Left ventricle myocardium inferior (tissue), 1 donor: ENCODE data around the gene HSPB6. TPM values are rescaled to one million over a fixed set of nuclear protein-coding genes. Genes with fewer than 3 reads are reported as not detected.
"Not testable (repeated sequence)": the region's sequence is repeated elsewhere in the genome, so short reads cannot be mapped to it uniquely, and the experiment has no call there.

Experiments used
- DNase-seq: peaks from one replicate; pipeline ENCODE4 v3.0.0-alpha.2; 2020
- H3K27ac ChIP-seq: fragments of 200-600 bp; replicated peaks from 2 replicates; pipeline ENCODE4 v1.8.0; 2021
- H3K27me3 ChIP-seq: fragments of 200-600 bp; 2 replicates; pipeline ENCODE4 v1.8.0; 2021; ENCODE audit warnings: low read depth
- H3K36me3 ChIP-seq: fragments of 200-600 bp; 2 replicates; pipeline ENCODE4 v1.8.0; 2021
- H3K4me1 ChIP-seq: fragments of 200-600 bp; 2 replicates; pipeline ENCODE4 v1.8.0; 2021
- H3K4me3 ChIP-seq: fragments of 200-600 bp; 2 replicates; pipeline ENCODE4 v1.8.0; 2021; ENCODE audit warnings: mild to moderate bottlenecking, moderate library complexity
- H3K9me3 ChIP-seq: fragments of 200-600 bp; replicated peaks from 2 replicates; pipeline ENCODE4 v1.8.0; 2021
- intact Hi-C: fragments of 100-400 bp; cut with micrococcal nuclease; formaldehyde crosslinking; loops from one replicate; pipeline ENCODE4 v1.11.0; 2022
- total RNA-seq: library from RNA; stranded (reverse); fragmentation: NEBNext Ultra II Directional; extraction: Animal tissue kit (Norgen Biotek cat#: 25700); gene quantifications from one replicate; pipeline ENCODE4 v1.2.1, GENCODE V29; 2021
- TF ChIP-seq, protein P1 (sequence below): fragments of 200-600 bp; IDR thresholded peaks from 2 replicates; pipeline ENCODE4 v1.8.0; 2021; ENCODE audit warnings: antibody characterized with exemption, mild to moderate bottlenecking, borderline replicate concordance
- donor health status: DM: no; HTN: yes; CAD: no; lungs with severe emphysema.

The HSPB6 gene
- total RNA-seq, 1 donor from 2014 or later: 899 TPM

DNA sequence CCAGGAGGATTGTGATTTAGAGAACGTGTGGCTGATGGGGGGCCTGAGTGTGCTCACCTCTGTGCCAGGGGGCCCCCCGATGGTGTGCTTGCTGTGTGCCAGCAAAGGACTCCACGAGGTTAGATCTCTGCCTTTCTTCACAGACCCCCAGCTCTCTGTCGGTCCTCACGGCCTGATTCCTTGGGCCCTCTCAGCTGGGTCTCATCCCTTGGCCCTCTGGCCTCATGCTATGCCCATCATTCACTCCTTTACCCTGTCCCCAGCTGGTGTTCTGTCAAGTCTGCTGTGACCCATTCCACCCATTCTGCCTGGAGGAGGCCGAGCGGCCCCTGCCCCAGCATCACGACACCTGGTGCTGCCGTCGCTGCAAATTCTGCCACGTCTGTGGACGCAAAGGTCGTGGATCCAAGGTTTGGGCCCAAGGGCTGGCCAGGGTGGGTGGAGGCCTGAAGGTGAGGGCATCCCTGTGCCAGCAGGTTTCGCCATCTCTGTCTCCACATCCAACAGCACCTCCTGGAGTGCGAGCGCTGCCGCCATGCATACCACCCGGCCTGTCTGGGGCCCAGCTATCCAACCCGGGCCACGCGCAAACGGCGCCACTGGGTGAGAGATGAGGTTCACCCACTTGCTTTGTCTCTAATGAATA is 31.5 kb downstream of the HSPB6 start:
- Histone ChIP-seq H3K4me1 (peaks cover 4% of the 10 kb centered on the region), H3K4me3 (no peak overlapping the region), H3K9me3 (no peaks in the 10 kb centered on the region), H3K27ac (no peak overlapping the region), H3K27me3 (no peaks in the 10 kb centered on the region), H3K36me3 (peaks cover 98% of the 10 kb centered on the region)
- TF ChIP-seq, protein P1, sequence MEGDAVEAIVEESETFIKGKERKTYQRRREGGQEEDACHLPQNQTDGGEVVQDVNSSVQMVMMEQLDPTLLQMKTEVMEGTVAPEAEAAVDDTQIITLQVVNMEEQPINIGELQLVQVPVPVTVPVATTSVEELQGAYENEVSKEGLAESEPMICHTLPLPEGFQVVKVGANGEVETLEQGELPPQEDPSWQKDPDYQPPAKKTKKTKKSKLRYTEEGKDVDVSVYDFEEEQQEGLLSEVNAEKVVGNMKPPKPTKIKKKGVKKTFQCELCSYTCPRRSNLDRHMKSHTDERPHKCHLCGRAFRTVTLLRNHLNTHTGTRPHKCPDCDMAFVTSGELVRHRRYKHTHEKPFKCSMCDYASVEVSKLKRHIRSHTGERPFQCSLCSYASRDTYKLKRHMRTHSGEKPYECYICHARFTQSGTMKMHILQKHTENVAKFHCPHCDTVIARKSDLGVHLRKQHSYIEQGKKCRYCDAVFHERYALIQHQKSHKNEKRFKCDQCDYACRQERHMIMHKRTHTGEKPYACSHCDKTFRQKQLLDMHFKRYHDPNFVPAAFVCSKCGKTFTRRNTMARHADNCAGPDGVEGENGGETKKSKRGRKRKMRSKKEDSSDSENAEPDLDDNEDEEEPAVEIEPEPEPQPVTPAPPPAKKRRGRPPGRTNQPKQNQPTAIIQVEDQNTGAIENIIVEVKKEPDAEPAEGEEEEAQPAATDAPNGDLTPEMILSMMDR: no peak
- intact Hi-C loops: no loop called here
- DNase-seq: no peak

DNA sequence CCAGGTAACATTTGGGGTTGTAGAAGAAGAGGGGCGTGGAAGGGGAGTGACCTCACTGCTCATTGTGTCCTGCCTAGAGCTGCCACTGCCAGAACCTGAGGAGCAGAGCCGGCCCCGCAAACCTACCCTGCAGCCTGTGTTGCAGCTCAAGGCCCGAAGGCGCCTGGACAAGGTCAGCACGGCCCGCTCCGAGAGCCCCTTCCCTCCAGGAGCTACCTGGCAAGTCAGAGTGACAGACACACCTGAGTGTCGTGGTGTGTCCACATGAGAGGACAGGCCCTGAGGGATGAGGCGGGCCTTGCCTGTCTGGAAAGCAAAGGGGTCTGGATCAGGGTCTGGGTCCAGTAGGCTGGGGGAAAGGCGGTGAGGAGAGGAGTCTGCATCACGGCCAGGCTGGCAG is 32.3 kb downstream of the HSPB6 start:
- no peak overlapping the region for H3K27ac ChIP-seq
- TF ChIP-seq, protein P1: no peak
- intact Hi-C loops: no loop called here
- DNase-seq: no peak
- peaks cover 97% of the 10 kb centered on the region for H3K36me3 ChIP-seq
- no peaks in the 10 kb centered on the region for H3K27me3 ChIP-seq
- H3K4me1 ChIP-seq: peaks cover 11% of the 10 kb centered on the region
- H3K9me3 ChIP-seq: no peaks in the 10 kb centered on the region
- no peak overlapping the region for H3K4me3 ChIP-seq

- H3K4me3 ChIP-seq, DNase-seq, H3K9me3 ChIP-seq, H3K27me3 ChIP-seq, intact Hi-C loops, H3K27ac ChIP-seq: not testable (repeated sequence)
- Histone ChIP-seq H3K36me3 (peaks cover 93% of the 10 kb centered on the region), H3K4me1 (peaks cover 15% of the 10 kb centered on the region)
Measured at GRCh38 chr19:35724132-35724531, 32.7 kb downstream of the HSPB6 start.

GRCh38 chr19:35723671-35724070 is 33.2 kb downstream of the HSPB6 start:
- H3K27ac ChIP-seq: no peak overlapping the region
- no peaks in the 10 kb centered on the region for H3K9me3 ChIP-seq
- peaks cover 20% of the 10 kb centered on the region for H3K4me1 ChIP-seq
- intact Hi-C loops: no loop called here
- no peaks in the 10 kb centered on the region for H3K27me3 ChIP-seq
- TF ChIP-seq, protein P1: no peak
- H3K36me3 ChIP-seq: peaks cover 88% of the 10 kb centered on the region
- no peak for DNase-seq
- H3K4me3 ChIP-seq: no peak overlapping the region

DNA sequence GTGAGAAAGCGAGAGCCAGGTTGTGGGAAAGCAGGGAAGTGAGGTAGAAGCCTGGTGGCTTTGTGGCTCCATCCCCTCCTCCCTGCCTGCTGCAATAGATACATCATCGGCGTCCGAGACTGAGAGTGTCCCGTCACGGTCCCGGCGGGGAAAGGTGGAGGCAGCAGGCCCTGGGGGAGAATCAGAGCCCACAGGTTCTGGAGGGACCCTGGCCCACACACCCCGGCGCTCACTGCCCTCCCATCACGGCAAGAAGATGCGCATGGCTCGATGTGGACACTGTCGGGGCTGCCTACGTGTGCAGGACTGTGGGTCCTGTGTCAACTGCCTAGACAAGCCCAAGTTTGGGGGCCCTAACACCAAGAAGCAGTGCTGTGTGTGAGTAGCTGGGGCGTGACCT is 33.9 kb downstream of the HSPB6 start:
- intact Hi-C loops: no loop called here
- no peaks in the 10 kb centered on the region for H3K27me3 ChIP-seq
- H3K9me3 ChIP-seq: no peaks in the 10 kb centered on the region
- H3K27ac ChIP-seq: no peak overlapping the region
- TF ChIP-seq, protein P1: no peak
- no peak for DNase-seq
- peaks cover 26% of the 10 kb centered on the region for H3K4me1 ChIP-seq
- peaks cover 81% of the 10 kb centered on the region for H3K36me3 ChIP-seq
- H3K4me3 ChIP-seq: no peak overlapping the region

GRCh38 chr19:35722461-35722860 is 34.4 kb downstream of the HSPB6 start:
- no peaks in the 10 kb centered on the region for H3K27me3 ChIP-seq
- DNase-seq: no peak
- H3K27ac ChIP-seq: no peak overlapping the region
- peaks cover 26% of the 10 kb centered on the region for H3K4me1 ChIP-seq
- H3K4me3 ChIP-seq: no peak overlapping the region
- no peaks in the 10 kb centered on the region for H3K9me3 ChIP-seq
- TF ChIP-seq, protein P1: no peak
- H3K36me3 ChIP-seq: peaks cover 76% of the 10 kb centered on the region
- intact Hi-C loops: no loop called here
